HepG2 (cell line): ENCODE data around the gene ST8SIA2. TPM values are rescaled to one million over a fixed set of nuclear protein-coding genes. Genes with fewer than 3 reads are reported as not detected.

Experiments used
- ATAC-seq: fragments of 200-7000 bp; cut with Tn5 transposase; 3 replicates; pipeline ENCODE4 v1.9.1; 2020; ENCODE audit warnings: mild to moderate bottlenecking, moderate library complexity
- BruUV-seq: library from RNA; stranded (reverse); fragments of 400-500 nt; replicated peaks from 2 replicates; lab custom pipeline; 2021; lab: Mats Ljungman, UMichigan
- CTCF ChIA-PET: fragments of 300-600 bp; formaldehyde crosslinking; extraction: SDS; loops from one replicate; lab custom pipeline; 2021; ENCODE audit warnings: low total read pairs, inconsistent platforms, low intra/inter-chr PET ratio; lab: Yijun Ruan, JAX
- POLR2A ChIA-PET: fragments of 350-600 bp; sonication (Branson Sonifier 250); formaldehyde crosslinking; loops from one replicate; lab custom pipeline; 2020; ENCODE audit warnings: antibody characterized with exemption, inconsistent platforms; lab: Yijun Ruan, JAX
- DNase-seq: peaks from one replicate; pipeline ENCODE4 v3.0.0-alpha.2; 2015; ENCODE audit warnings: low spot score
- FAIRE-seq: peaks from 3 replicates; lab custom pipeline; 2011; peaks lifted over from hg19 to GRCh38; lab: Jason Lieb, UNC
- H2AFZ ChIP-seq: one replicate; pipeline ENCODE4 v1.6.1; 2011; ENCODE audit warnings: low read length, inconsistent platforms
- H3K27ac ChIP-seq: fragments of 300-600 bp; 3 replicates; pipeline ENCODE4 v1.8.0; 2011; ENCODE audit warnings: mixed run types, mild to moderate bottlenecking, mixed read lengths, low read length, inconsistent platforms; ENCODE audit not compliant: insufficient read depth; ENCODE audit errors: extremely low read length
- H3K27me3 ChIP-seq, 2 experiments: fragments of 200-600 bp in 1 of 2; 2 replicates in 1 of 2; 3 replicates in 1 of 2; pipeline versions ENCODE4 v1.6.0 to v1.8.0; 2011; ENCODE audit warnings: low read length in 2 of 2, mild to moderate bottlenecking in 2 of 2, moderate library complexity in 2 of 2, inconsistent platforms in 1 of 2; ENCODE audit not compliant: insufficient read depth in 2 of 2, control insufficient read depth in 1 of 2
- H3K36me3 ChIP-seq, 2 experiments: fragments of 200-600 bp in 1 of 2; replicated peaks in 1 of 2; 2 replicates in 1 of 2; 3 replicates in 1 of 2; pipeline versions ENCODE4 v1.5.1 to v1.8.0; 2011; ENCODE audit warnings: low read length in 2 of 2, inconsistent platforms in 1 of 2; ENCODE audit not compliant: insufficient read depth in 2 of 2, control insufficient read depth in 1 of 2
- H3K4me1 ChIP-seq: 2 replicates; pipeline ENCODE4 v1.5.1; 2012; ENCODE audit warnings: low read length, inconsistent platforms; ENCODE audit not compliant: insufficient read depth
- H3K4me2 ChIP-seq: 2 replicates; pipeline ENCODE4 v1.6.0; 2011; ENCODE audit warnings: low read depth, low read length, inconsistent platforms
- H3K4me3 ChIP-seq, 3 experiments: fragments of 200-600 bp in 1 of 3; sonication (generic), shearing (Covaris generic) in 1 of 3; replicated peaks in 1 of 3; 2 replicates each; pipeline ENCODE4 v1.5.1; 2011 to 2016; ENCODE audit warnings: low read length in 3 of 3, inconsistent platforms in 2 of 3, low read depth in 2 of 3, mild to moderate bottlenecking in 2 of 3, control low read depth in 1 of 3, mixed read lengths in 1 of 3; ENCODE audit not compliant: insufficient read depth in 1 of 3
- H3K79me2 ChIP-seq: one replicate; pipeline ENCODE4 v1.6.1; 2011; ENCODE audit warnings: low read length, inconsistent platforms; ENCODE audit not compliant: insufficient read depth
- H3K9ac ChIP-seq: 2 replicates; pipeline ENCODE4 v1.6.0; 2011; ENCODE audit warnings: mild to moderate bottlenecking, low read depth, low read length, inconsistent platforms; ENCODE audit not compliant: insufficient read depth
- H3K9me3 ChIP-seq: 2 replicates; pipeline ENCODE4 v1.5.1; 2012; ENCODE audit warnings: mild to moderate bottlenecking, low read length
- H4K20me1 ChIP-seq: 2 replicates; pipeline ENCODE4 v1.6.0; 2011; ENCODE audit warnings: inconsistent platforms, mild to moderate bottlenecking, low read length, moderate library complexity; ENCODE audit not compliant: insufficient read depth
- ELF3 ChIP-seq: IDR thresholded peaks from 2 replicates; pipeline ENCODE4 v1.6.1; 2016; ENCODE audit warnings: missing genetic modification reagents, missing compliant biosample characterization
- KDM2A ChIP-seq: sonication (generic); formaldehyde crosslinking; IDR thresholded peaks from 2 replicates; pipeline ENCODE4 v1.4.0; 2020; ENCODE audit warnings: low read depth, missing genetic modification reagents, borderline replicate concordance
- MBNL3 ChIP-seq: fragments of 250-450 bp; sonication (Bioruptor Pico); conservative IDR thresholded peaks from 2 replicates; pipeline ENCODE4 v1.8.0; 2022; ENCODE audit warnings: mild to moderate bottlenecking, inconsistent platforms
- NONO ChIP-seq, 2 experiments: fragments of 450-650 bp in 1 of 2; sonication (generic) in 1 of 2; formaldehyde crosslinking in 1 of 2; IDR thresholded peaks in 1 of 2; conservative IDR thresholded peaks in 1 of 2; 2 replicates each; pipeline versions ENCODE4 v1.6.1 to v1.8.0; 2017 to 2022; ENCODE audit warnings: mild to moderate bottlenecking in 1 of 2, missing genetic modification reagents in 1 of 2, moderate library complexity in 1 of 2
- NR2F1 ChIP-seq, 2 experiments: fragments of 450-650 bp in 1 of 2; formaldehyde crosslinking in 1 of 2; IDR thresholded peaks; 2 replicates each; pipeline versions ENCODE4 v1.5.0 to v1.6.1; 2016 to 2020; ENCODE audit warnings: mild to moderate bottlenecking in 1 of 2, missing compliant biosample characterization in 1 of 2, missing genetic modification reagents in 1 of 2, moderate library complexity in 1 of 2
- PAX8 ChIP-seq: sonication (generic); formaldehyde crosslinking; IDR thresholded peaks from 2 replicates; pipeline ENCODE4 v1.8.0; 2022; ENCODE audit warnings: mild to moderate bottlenecking, missing genetic modification reagents, borderline replicate concordance
- RFXANK ChIP-seq: IDR thresholded peaks from 2 replicates; pipeline ENCODE4 v1.6.1; 2016
- SP2 ChIP-seq: sonication (generic); formaldehyde crosslinking; IDR thresholded peaks from 2 replicates; pipeline ENCODE4 v1.5.1; 2020; ENCODE audit warnings: mild to moderate bottlenecking, missing genetic modification reagents
- SRY ChIP-seq: sonication (generic); formaldehyde crosslinking; IDR thresholded peaks from 2 replicates; pipeline ENCODE4 v1.8.0; 2022; ENCODE audit warnings: mild to moderate bottlenecking, missing genetic modification reagents
- TBL1XR1 ChIP-seq: fragments of 150-350 bp; IDR thresholded peaks from 2 replicates; pipeline ENCODE4 v1.6.1; 2014; ENCODE audit warnings: borderline replicate concordance, low read length; ENCODE audit not compliant: partially characterized antibody
- ZNF326 ChIP-seq: sonication (generic); formaldehyde crosslinking; IDR thresholded peaks from 2 replicates; pipeline ENCODE4 v1.4.0; 2020; ENCODE audit warnings: missing genetic modification reagents, borderline replicate concordance
- ZNF496 ChIP-seq: sonication (generic); formaldehyde crosslinking; IDR thresholded peaks from 2 replicates; pipeline ENCODE4 v1.8.1; 2023; ENCODE audit warnings: mild to moderate bottlenecking, moderate library complexity, missing genetic modification reagents; ENCODE audit not compliant: insufficient replicate concordance
- ZNF562 ChIP-seq: sonication (generic); formaldehyde crosslinking; IDR thresholded peaks from 2 replicates; pipeline ENCODE4 v1.8.0; 2022; ENCODE audit warnings: missing genetic modification reagents, borderline replicate concordance
- ZNF768 ChIP-seq: sonication (generic); formaldehyde crosslinking; IDR thresholded peaks from 2 replicates; pipeline ENCODE4 v1.4.0; 2020; ENCODE audit warnings: missing genetic modification reagents
- ZNF777 ChIP-seq: sonication (generic); formaldehyde crosslinking; IDR thresholded peaks from 2 replicates; pipeline ENCODE4 v1.4.0; 2020; ENCODE audit warnings: missing genetic modification reagents
- ZNF83 ChIP-seq: sonication (generic); formaldehyde crosslinking; IDR thresholded peaks from 2 replicates; pipeline ENCODE4 v1.4.0; 2020; ENCODE audit warnings: missing genetic modification reagents, mild to moderate bottlenecking, borderline replicate concordance
- ZNF878 ChIP-seq: sonication (generic); formaldehyde crosslinking; IDR thresholded peaks from 2 replicates; pipeline ENCODE4 v1.8.1; 2023; ENCODE audit warnings: mild to moderate bottlenecking, missing genetic modification reagents, moderate library complexity
- ZNF879 ChIP-seq: sonication (generic); formaldehyde crosslinking; IDR thresholded peaks from 2 replicates; pipeline ENCODE4 v1.8.1; 2023; ENCODE audit warnings: missing genetic modification reagents
- WGBS: methylation state at CpG from one replicate; pipeline ENCODE4 v1.1.6; 2017; ENCODE audit warnings: low lambda C conversion rate; 5-methylcytosine and 5-hydroxymethylcytosine counted together
- in situ Hi-C: cut with HindIII; loops from 2 replicates; pipeline ENCODE4 v1.10.0; 2017; ENCODE audit warnings: low pct_unique_long_range_greater_than_20kb; ENCODE audit not compliant: extremely low pct_ligation_motif_present
- intact Hi-C: fragments of 100-400 bp; cut with micrococcal nuclease; formaldehyde crosslinking; loops from one replicate; pipeline ENCODE4 v1.10.0; 2022; ENCODE audit not compliant: unreplicated experiment
- polyA plus RNA-seq, 8 experiments: library from polyadenylated mRNA; depleted of rRNA in 3 of 8; stranded (reverse) in 7 of 8; unstranded in 1 of 8; fragments of >200 nt; fragmentation: Illumina TruSeq in 4 of 8; extraction: Trizol in 4 of 8; gene quantifications; 2 replicates each; pipeline versions ENCODE4 v1.2.1 to v1.2.3, GENCODE V29; 2011 to 2016; ENCODE audit warnings: low read depth in 4 of 8, missing spikeins in 1 of 8, mixed read lengths in 1 of 8; ENCODE audit not compliant: insufficient read depth in 1 of 8
- total RNA-seq, 5 experiments: library from RNA; depleted of rRNA; stranded (reverse); fragments of >200 nt; fragmentation: Illumina TruSeq; extraction: Trizol; gene quantifications; 2 replicates each; pipeline ENCODE4 v1.2.3, GENCODE V29; 2016; ENCODE audit warnings: low read depth in 1 of 5
- TF ChIP-seq, protein P1 (sequence below): sonication (generic); formaldehyde crosslinking; IDR thresholded peaks from 2 replicates; pipeline ENCODE4 v1.5.0; 2020; ENCODE audit warnings: mild to moderate bottlenecking, low read depth, missing genetic modification reagents, borderline replicate concordance
- TF ChIP-seq, protein P2 (sequence below): sonication (generic); formaldehyde crosslinking; IDR thresholded peaks from 2 replicates; pipeline ENCODE4 v1.5.1; 2020; ENCODE audit warnings: mild to moderate bottlenecking, missing genetic modification reagents

ST8SIA2 gene
- total and polyA plus RNA-seq, 2 of the 13 experiments (the other 11 are each of a cell fraction or from before 2014, with no cell fraction given) = not detected

DNA sequence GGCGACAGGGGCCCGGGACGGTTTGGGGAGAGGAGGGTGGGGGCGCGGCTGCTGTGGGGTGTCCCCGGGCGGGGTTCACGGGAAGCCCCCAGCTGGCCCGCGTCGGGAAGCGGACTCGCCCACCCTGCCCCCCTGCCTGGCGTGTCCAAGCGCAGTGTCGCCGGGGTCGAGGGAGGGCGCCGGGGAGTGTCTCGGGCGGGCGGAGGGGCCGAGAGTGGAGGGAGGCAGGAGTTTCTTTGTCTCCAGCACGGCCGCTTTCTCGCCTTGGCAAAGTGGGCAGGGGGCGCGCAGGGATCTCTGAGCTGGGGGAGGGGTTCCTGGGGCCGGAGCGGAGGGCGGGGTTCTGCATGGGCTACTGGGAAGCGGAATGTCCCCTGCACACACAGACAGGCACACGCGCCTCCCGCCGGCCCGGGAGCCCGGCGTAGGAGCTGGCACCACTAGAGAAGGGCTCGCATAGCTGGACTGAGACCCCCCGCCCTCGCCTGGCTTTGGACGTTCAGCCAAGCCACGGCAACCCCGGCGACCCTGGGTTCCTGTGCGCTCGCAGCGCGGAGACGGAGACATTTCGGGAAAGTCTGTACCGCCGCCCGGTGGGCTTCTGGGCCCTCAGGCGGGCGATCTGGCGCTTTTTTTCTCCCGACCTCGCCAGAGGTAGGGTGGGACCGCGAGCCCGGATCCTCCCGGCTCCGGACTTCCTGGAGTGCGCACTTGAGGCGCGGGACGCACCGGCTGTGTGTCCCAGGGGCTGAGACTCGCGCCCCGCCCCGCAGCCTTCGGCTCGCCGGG lies 822 bp downstream of the ST8SIA2 start:
- no peak for ATAC-seq
- H3K9me3 ChIP-seq = no peaks in the 10 kb centered on the region
- ChIA-PET CTCF (no interaction called here), POLR2A (no interaction called here)
- 0% methylated on average over 7 of the region's 78 CpGs for WGBS
- no peaks in the 10 kb centered on the region for H4K20me1 ChIP-seq
- TF ChIP-seq, protein P1, sequence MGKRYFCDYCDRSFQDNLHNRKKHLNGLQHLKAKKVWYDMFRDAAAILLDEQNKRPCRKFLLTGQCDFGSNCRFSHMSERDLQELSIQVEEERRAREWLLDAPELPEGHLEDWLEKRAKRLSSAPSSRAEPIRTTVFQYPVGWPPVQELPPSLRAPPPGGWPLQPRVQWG (CRISPR knock-in tag) = no peak
- TF ChIP-seq NONO (IDR thresholded peaks at IDR 0.05) (no peak), NONO (CRISPR knock-in tag; conservative IDR thresholded peaks at IDR 0.05) (no peak), ZNF496 (CRISPR knock-in tag) (no peak), KDM2A (no peak), SP2 (no peak), TBL1XR1 (no peak), ZNF562 (no peak), ZNF878 (CRISPR knock-in tag) (no peak), MBNL3 (CRISPR knock-in tag) (no peak), ZNF768 (no peak), ZNF83 (no peak), PAX8 (CRISPR knock-in tag) (no peak), ZNF777 (CRISPR knock-in tag) (no peak), SRY (CRISPR knock-in tag) (no peak), RFXANK (no peak), ZNF326 (CRISPR knock-in tag) (no peak), ELF3 (CRISPR knock-in tag) (no peak), NR2F1 (CRISPR knock-in tag; IDR thresholded peaks at IDR 0.05) (no peak), ZNF879 (CRISPR knock-in tag) (no peak)
- TF ChIP-seq, protein P2, sequence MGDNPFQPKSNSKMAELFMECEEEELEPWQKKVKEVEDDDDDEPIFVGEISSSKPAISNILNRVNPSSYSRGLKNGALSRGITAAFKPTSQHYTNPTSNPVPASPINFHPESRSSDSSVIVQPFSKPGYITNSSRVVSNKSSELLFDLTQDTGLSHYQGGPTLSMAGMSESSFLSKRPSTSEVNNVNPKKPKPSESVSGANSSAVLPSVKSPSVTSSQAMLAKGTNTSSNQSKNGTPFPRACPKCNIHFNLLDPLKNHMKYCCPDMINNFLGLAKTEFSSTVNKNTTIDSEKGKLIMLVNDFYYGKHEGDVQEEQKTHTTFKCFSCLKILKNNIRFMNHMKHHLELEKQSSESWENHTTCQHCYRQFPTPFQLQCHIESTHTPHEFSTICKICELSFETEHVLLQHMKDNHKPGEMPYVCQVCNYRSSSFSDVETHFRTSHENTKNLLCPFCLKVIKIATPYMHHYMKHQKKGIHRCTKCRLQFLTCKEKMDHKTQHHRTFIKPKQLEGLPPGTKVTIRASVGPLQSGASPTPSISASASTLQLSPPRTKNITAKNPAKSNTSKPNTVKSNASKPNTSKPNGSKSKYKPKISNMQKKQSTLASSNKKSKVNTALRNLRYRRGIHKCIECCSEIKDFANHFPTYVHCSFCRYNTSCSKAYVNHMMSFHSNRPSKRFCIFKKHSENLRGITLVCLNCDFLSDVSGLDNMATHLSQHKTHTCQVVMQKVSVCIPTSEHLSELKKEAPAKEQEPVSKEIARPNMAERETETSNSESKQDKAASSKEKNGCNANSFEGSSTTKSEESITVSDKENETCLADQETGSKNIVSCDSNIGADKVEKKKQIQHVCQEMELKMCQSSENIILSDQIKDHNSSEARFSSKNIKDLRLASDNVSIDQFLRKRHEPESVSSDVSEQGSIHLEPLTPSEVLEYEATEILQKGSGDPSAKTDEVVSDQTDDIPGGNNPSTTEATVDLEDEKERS = no peak
- in situ Hi-C loops = no loop called here
- DNase-seq = no peak
- no peaks in the 10 kb centered on the region for H3K4me1 ChIP-seq
- H3K36me3 ChIP-seq = no peaks in the 10 kb centered on the region
- FAIRE-seq = no peak
- BruUV-seq = no TSS peak
- no peak overlapping the region for H3K4me2 ChIP-seq
- no peak overlapping the region for H2AFZ ChIP-seq
- peaks cover 2 to 49% of the 10 kb centered on the region in 2 experiments for H3K27me3 ChIP-seq
- no peak overlapping the region for H3K9ac ChIP-seq
- no peaks in the 10 kb centered on the region for H3K79me2 ChIP-seq
- H3K27ac ChIP-seq = no peak overlapping the region
- intact Hi-C loops = no loop called here
- no peak overlapping the region for H3K4me3 ChIP-seq
